Thyroid gland (tissue), 4 donors: ENCODE results near the gene LSAMP.

Experiments
- POLR2A ChIP-seq, 2 donors: fragments of 450-650 bp; IDR thresholded peaks; one replicate each; pipeline ENCODE4 v1.6.1; 2017; ENCODE audit warnings: antibody characterized with exemption in 2 of 2, mild to moderate bottlenecking in 2 of 2, moderate library complexity in 1 of 2
- TF ChIP-seq, protein P1 (sequence below), 6 experiments: fragments of 200-600 bp in 3 of 6; fragments of 450-650 bp in 3 of 6; sonication (generic) in 3 of 6; IDR thresholded peaks; one replicate each; pipeline ENCODE4 v1.5.1; 2016 to 2019; ENCODE audit warnings: antibody characterized with exemption in 6 of 6, mild to moderate bottlenecking in 2 of 6, inconsistent platforms in 1 of 6, moderate library complexity in 1 of 6

DNA sequence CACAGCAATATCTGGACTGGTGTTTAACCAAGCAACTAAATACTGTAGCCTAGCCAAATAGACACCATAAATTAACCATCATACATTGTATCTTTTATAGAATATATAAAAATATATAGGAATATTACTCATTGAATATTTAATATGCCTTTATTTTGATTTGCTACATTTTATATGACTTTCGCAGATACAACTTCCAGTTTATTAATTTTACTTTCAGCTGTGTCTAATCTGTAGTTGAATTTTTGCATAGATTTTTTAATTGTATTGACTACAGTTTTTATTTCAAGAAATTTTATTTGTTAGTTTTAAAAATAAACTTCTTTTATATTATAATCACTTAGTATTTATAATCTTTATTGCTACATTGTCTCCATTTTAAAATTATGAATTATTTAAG lies 299.7 kb downstream of the LSAMP start:
- no peak for TF ChIP-seq POLR2A (IDR thresholded peaks at IDR 0.05)
- TF ChIP-seq, protein P1, sequence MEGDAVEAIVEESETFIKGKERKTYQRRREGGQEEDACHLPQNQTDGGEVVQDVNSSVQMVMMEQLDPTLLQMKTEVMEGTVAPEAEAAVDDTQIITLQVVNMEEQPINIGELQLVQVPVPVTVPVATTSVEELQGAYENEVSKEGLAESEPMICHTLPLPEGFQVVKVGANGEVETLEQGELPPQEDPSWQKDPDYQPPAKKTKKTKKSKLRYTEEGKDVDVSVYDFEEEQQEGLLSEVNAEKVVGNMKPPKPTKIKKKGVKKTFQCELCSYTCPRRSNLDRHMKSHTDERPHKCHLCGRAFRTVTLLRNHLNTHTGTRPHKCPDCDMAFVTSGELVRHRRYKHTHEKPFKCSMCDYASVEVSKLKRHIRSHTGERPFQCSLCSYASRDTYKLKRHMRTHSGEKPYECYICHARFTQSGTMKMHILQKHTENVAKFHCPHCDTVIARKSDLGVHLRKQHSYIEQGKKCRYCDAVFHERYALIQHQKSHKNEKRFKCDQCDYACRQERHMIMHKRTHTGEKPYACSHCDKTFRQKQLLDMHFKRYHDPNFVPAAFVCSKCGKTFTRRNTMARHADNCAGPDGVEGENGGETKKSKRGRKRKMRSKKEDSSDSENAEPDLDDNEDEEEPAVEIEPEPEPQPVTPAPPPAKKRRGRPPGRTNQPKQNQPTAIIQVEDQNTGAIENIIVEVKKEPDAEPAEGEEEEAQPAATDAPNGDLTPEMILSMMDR (IDR thresholded peaks at IDR 0.05): no peak
